Mucosa of descending colon (tissue), 3 donors: ENCODE results near the gene CPNE7. TPM values are rescaled to one million over a fixed set of nuclear protein-coding genes. Genes with fewer than 3 reads are reported as not detected.

ENCODE experiments used
- ATAC-seq: fragments of 200-7000 bp; cut with Tn5 transposase; one replicate; pipeline ENCODE4 v1.9.1; 2020; ENCODE audit warnings: mild to moderate bottlenecking, moderate library complexity
- DNase-seq, 3 donors: peaks; one replicate each; pipeline ENCODE4 v3.0.0-alpha.2; 2020
- H3K36me3 ChIP-seq: fragments of 200-600 bp; one replicate; pipeline ENCODE4 v1.8.0; 2021; ENCODE audit warnings: low read depth, mild to moderate bottlenecking
- H3K4me1 ChIP-seq: fragments of 200-600 bp; one replicate; pipeline ENCODE4 v1.8.0; 2021; ENCODE audit warnings: low read depth, mild to moderate bottlenecking
- H3K4me3 ChIP-seq: fragments of 200-600 bp; one replicate; pipeline ENCODE4 v1.8.0; 2021; ENCODE audit warnings: mild to moderate bottlenecking
- H3K9me3 ChIP-seq: fragments of 200-600 bp; one replicate; pipeline ENCODE4 v1.8.0; 2021; ENCODE audit warnings: mild to moderate bottlenecking
- CTCF ChIP-seq: fragments of 200-600 bp; IDR thresholded peaks from one replicate; pipeline ENCODE4 v1.8.0; 2022; ENCODE audit warnings: antibody characterized with exemption, mild to moderate bottlenecking
- intact Hi-C, 2 donors: fragments of 100-400 bp; cut with DNase I in 1 of 2; cut with micrococcal nuclease in 1 of 2; formaldehyde crosslinking; loops; one replicate each; pipeline versions ENCODE4 v1.11.0 to v1.11.1; 2022; cut with DNase I, micrococcal nuclease
- total RNA-seq, 3 donors: library from RNA; stranded (reverse); fragmentation: NEBNext Ultra II Directional in 2 of 3; extraction: Animal tissue kit (Norgen Biotek cat#: 25700) in 2 of 3; gene quantifications; one replicate each; pipeline versions ENCODE4 v1.2.1 to v1.2.4, GENCODE V29; 2021 to 2023
- donor health status: DM: no; HTN: no; CAD: no; lungs with moderate emphysema.
- donor health status: DM: no; HTN: no; CAD: no.
- donor health status: DM: no; HTN: yes; CAD: no.

The CPNE7 gene
- total RNA-seq, 3 donors from 2014 or later, result 0.72 to 2.0 (median 0.79) TPM

- DNase-seq, result peak in 1 of 3 donors; percentile 59
- peak; percentile 8 for ATAC-seq
- intact Hi-C loops, result no loop called here
Measured at GRCh38 chr16:89561884-89562599, 13.5 kb upstream of the CPNE7 start.

GRCh38 chr16:89562939-89563338, 12.6 kb upstream of the CPNE7 start:
- Histone ChIP-seq H3K9me3 (no peaks in the 10 kb centered on the region), H3K36me3 (peaks cover 7% of the 10 kb centered on the region), H3K4me1 (peaks cover 47% of the 10 kb centered on the region), H3K4me3 (no peak overlapping the region)
- DNase-seq (no peak), ATAC-seq (no peak)
- intact Hi-C loops, result no loop called here
- TF ChIP-seq CTCF, result no peak

More at GRCh38 chr16:89561884-89562599, 13.5 kb upstream of the CPNE7 start:
- no peak for TF ChIP-seq CTCF
- Histone ChIP-seq H3K36me3 (peaks cover 7% of the 10 kb centered on the region), H3K4me3 (no peak overlapping the region), H3K4me1 (peaks cover 51% of the 10 kb centered on the region), H3K9me3 (no peaks in the 10 kb centered on the region)

- no peak for TF ChIP-seq CTCF
- ATAC-seq (no peak), DNase-seq (no peak)
- H3K36me3 ChIP-seq, result peaks cover 7% of the 10 kb centered on the region
- intact Hi-C loops, result no loop called here
- peaks cover 45% of the 10 kb centered on the region for H3K4me1 ChIP-seq
- H3K9me3 ChIP-seq, result no peaks in the 10 kb centered on the region
- no peak overlapping the region for H3K4me3 ChIP-seq
Measured at GRCh38 chr16:89563639-89564392, 11.7 kb upstream of the CPNE7 start.

- intact Hi-C loops, result no loop called here
- TF ChIP-seq CTCF, result no peak
- Histone ChIP-seq H3K9me3 (no peaks in the 10 kb centered on the region), H3K4me3 (no peak overlapping the region), H3K36me3 (peaks cover 7% of the 10 kb centered on the region), H3K4me1 (peaks cover 39% of the 10 kb centered on the region)
- ATAC-seq (no peak), DNase-seq (no peak)
Measured at GRCh38 chr16:89564476-89565255, 10.9 kb upstream of the CPNE7 start.

GRCh38 chr16:89565256-89565505, 10.4 kb upstream of the CPNE7 start:
- ATAC-seq (peak; percentile 2), DNase-seq (no peak)
- intact Hi-C loops, result no loop called here
- no peak overlapping the region for H3K4me3 ChIP-seq
- peaks cover 7% of the 10 kb centered on the region for H3K36me3 ChIP-seq
- TF ChIP-seq CTCF, result no peak
- peaks cover 39% of the 10 kb centered on the region for H3K4me1 ChIP-seq
- no peaks in the 10 kb centered on the region for H3K9me3 ChIP-seq
